ENCODE data around the gene SLC39A8. TPM values are rescaled to one million over a fixed set of nuclear protein-coding genes. Genes with fewer than 3 reads are reported as not detected.

The SLC39A8 gene
- total RNA-seq, 6 experiments from 2014 or later: 19.4 to 24.7 (median 23.3) TPM

DNA sequence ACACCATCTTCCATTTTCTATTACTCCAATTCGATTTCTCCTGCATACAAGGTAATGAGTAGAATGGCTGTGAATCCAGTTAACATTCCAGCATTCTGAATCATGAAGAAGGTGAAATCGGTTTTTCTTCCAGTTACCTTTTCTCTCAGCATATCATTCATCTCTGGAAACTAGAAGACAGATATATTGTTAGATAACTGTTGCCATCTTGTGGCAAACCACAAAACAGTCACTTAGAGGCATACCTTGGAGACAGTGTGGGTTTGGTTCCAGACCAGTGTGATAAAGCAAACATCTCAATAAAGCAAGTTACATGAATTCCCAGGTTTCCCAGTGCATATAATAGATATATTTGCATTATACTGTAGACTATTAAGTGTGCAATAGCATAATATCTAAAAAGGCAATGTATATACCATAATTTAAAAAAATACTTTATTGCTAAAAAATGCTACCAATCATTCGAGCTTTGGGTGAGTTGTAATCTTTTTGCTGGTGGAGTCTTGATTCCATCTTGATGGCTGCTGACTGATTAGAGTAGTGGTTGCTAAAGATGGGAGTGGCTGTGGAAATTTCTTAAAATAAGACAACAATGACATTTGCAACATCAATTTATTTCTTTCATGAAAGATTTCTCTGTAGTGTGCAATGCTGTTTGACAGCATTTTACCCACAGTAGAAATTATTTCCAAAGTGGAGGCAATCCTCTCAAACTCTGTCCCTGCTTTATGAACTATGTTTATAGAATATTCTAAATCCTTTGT, 82.1 kb downstream of the SLC39A8 start:
- Histone ChIP-seq H3K27ac (no peak overlapping the region), H3K36me3 (no peaks in the 10 kb centered on the region), H3K9me3 (no peaks in the 10 kb centered on the region), H3K27me3 (no peaks in the 10 kb centered on the region), H3K4me1 (no peaks in the 10 kb centered on the region), H3K4me3 (no peak overlapping the region)
- TF ChIP-seq POLR2A (IDR thresholded peaks at IDR 0.05): no peak
- TF ChIP-seq, protein P1, sequence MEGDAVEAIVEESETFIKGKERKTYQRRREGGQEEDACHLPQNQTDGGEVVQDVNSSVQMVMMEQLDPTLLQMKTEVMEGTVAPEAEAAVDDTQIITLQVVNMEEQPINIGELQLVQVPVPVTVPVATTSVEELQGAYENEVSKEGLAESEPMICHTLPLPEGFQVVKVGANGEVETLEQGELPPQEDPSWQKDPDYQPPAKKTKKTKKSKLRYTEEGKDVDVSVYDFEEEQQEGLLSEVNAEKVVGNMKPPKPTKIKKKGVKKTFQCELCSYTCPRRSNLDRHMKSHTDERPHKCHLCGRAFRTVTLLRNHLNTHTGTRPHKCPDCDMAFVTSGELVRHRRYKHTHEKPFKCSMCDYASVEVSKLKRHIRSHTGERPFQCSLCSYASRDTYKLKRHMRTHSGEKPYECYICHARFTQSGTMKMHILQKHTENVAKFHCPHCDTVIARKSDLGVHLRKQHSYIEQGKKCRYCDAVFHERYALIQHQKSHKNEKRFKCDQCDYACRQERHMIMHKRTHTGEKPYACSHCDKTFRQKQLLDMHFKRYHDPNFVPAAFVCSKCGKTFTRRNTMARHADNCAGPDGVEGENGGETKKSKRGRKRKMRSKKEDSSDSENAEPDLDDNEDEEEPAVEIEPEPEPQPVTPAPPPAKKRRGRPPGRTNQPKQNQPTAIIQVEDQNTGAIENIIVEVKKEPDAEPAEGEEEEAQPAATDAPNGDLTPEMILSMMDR (IDR thresholded peaks at IDR 0.05): peak; percentile 39 to 56 (median 44)
- no peak for DNase-seq
- intact Hi-C loops (cut with DNase I): no loop called here
- WGBS (ENCODE audit: insufficient coverage, low coverage, low lambda C conversion rate, missing lambda C conversion rate): 73% methylated on average over 3 of the region's 3 CpGs
- peak; percentile 73 to 91 (median 79) for ATAC-seq

DNA sequence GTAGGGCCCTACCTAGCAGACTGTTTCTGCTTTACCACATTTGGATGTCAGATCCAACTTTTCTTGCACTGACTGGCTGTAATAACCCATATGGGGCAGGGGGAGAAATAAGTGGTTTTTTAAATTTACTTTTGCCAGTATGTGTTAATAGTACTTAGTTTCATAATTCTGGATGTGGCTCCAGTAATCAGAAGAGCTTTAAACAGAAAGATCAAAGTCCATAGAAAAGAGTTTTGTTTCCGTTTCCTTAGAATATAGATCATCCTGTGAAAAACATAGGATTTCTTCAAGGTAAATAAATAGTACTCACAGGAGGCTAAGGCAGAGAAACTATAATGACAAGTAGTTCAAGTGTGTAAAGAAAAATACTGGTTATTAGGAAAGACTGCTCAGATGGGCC, 85.6 kb downstream of the SLC39A8 start:
- Histone ChIP-seq H3K36me3 (no peaks in the 10 kb centered on the region), H3K4me1 (no peaks in the 10 kb centered on the region), H3K4me3 (no peak overlapping the region), H3K27ac (no peak overlapping the region), H3K27me3 (no peaks in the 10 kb centered on the region), H3K9me3 (no peaks in the 10 kb centered on the region)
- ATAC-seq (peak in 3 of 4 donors; percentile 14 to 46 (median 44)), DNase-seq (no peak)
- intact Hi-C loops (cut with DNase I): no loop called here
- WGBS (ENCODE audit: insufficient coverage, low coverage, low lambda C conversion rate, missing lambda C conversion rate): 22% methylated on average over 1 of the region's 1 CpG
- TF ChIP-seq, protein P1 (IDR thresholded peaks at IDR 0.05): no peak
- no peak for TF ChIP-seq POLR2A (IDR thresholded peaks at IDR 0.05)

- ATAC-seq (no peak), DNase-seq (no peak)
- Histone ChIP-seq H3K27ac (no peak overlapping the region), H3K4me3 (no peak overlapping the region), H3K36me3 (no peaks in the 10 kb centered on the region), H3K9me3 (no peaks in the 10 kb centered on the region), H3K27me3 (no peaks in the 10 kb centered on the region), H3K4me1 (no peaks in the 10 kb centered on the region)
- intact Hi-C loops (cut with DNase I): no loop called here
- WGBS (ENCODE audit: insufficient coverage, low coverage, low lambda C conversion rate, missing lambda C conversion rate): 70% methylated on average over 3 of the region's 3 CpGs
- no peak for TF ChIP-seq POLR2A (IDR thresholded peaks at IDR 0.05)
- TF ChIP-seq, protein P1 (IDR thresholded peaks at IDR 0.05): no peak
These were observed 86.2 kb downstream of the SLC39A8 start for GRCh38 chr4:102259081-102259480.

DNA sequence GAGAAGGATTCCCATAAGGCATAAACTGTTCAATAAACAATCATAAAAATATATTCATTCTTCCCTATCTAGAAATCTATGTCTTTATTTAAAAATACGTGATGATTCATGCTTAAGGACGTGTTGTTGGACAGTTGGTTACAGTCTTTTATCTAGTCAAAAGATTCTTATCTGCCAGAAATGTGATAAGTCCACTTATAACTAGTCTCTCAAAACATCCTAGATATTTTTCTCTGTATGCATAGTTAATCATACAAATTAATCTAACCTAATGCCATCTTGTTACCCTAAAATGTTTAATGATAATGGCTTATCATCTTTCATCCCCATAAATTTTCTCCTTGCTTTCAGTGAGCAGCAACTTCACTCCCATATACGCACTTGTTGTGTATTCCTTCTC, 89.0 kb downstream of the SLC39A8 start:
- DNase-seq (no peak), ATAC-seq (no peak)
- H3K4me1 ChIP-seq: no peaks in the 10 kb centered on the region
- H3K27me3 ChIP-seq: no peaks in the 10 kb centered on the region
- no peak overlapping the region for H3K27ac ChIP-seq
- no peaks in the 10 kb centered on the region for H3K36me3 ChIP-seq
- WGBS (ENCODE audit: insufficient coverage, low coverage, low lambda C conversion rate, missing lambda C conversion rate): 67% methylated on average over 3 of the region's 3 CpGs
- H3K9me3 ChIP-seq: no peaks in the 10 kb centered on the region
- intact Hi-C loops (cut with DNase I): no loop called here
- TF ChIP-seq, protein P1 (IDR thresholded peaks at IDR 0.05): no peak
- no peak for TF ChIP-seq POLR2A (IDR thresholded peaks at IDR 0.05)
- H3K4me3 ChIP-seq: no peak overlapping the region

Data from right lobe of liver (tissue), 6 donors.